Hippocampal formation (tissue), 2 donors: Measurements from ENCODE around the gene PLCL1.

ENCODE experiments used
- DNase-seq, 2 donors: peaks; one replicate each; lab custom pipeline; 2025; lab: John Stamatoyannopoulos, UW

PLCL1 gene

GRCh38 chr2:197804049-197804757 is at the start of gene PLCL1:
Gene PLCL1 (plus strand): TSS chr2:197804593.
- peak; percentile 95 to 96 for DNase-seq

- no peak for DNase-seq
These were observed 45.4 kb upstream of the PLCL1 start for GRCh38 chr2:197759013-197759412.

GRCh38 chr2:197759625-197760292 is 44.6 kb upstream of the PLCL1 start:
- no peak for DNase-seq

- no peak for DNase-seq
These were observed 44.1 kb upstream of the PLCL1 start for GRCh38 chr2:197760293-197760657.

- DNase-seq = peak in 1 of 2 donors; percentile 26
These were observed 26.5 kb upstream of the PLCL1 start for GRCh38 chr2:197777823-197778407.

- no peak for DNase-seq
These were observed 25.1 kb upstream of the PLCL1 start for GRCh38 chr2:197779261-197779660.

GRCh38 chr2:197782126-197782525 is 22.3 kb upstream of the PLCL1 start:
- no peak for DNase-seq

GRCh38 chr2:197784956-197785941 is 19.1 kb upstream of the PLCL1 start, which contains the start of gene BOLL:
Gene BOLL (minus strand): TSS chr2:197785319. CDS start chr2:197781850, 3,469 bp downstream.
- DNase-seq = no peak

GRCh38 chr2:197786010-197786877 is 18.1 kb upstream of the PLCL1 start:
- no peak for DNase-seq

- DNase-seq = no peak
These were observed 10.9 kb upstream of the PLCL1 start for GRCh38 chr2:197793456-197793855.

GRCh38 chr2:197795277-197795676 is 9.1 kb upstream of the PLCL1 start:
- DNase-seq = no peak

GRCh38 chr2:197798187-197798586 is 6.2 kb upstream of the PLCL1 start:
- DNase-seq = no peak

GRCh38 chr2:197799068-197799467 is 5.3 kb upstream of the PLCL1 start:
- no peak for DNase-seq

- DNase-seq = no peak
These were observed 4.3 kb upstream of the PLCL1 start for GRCh38 chr2:197800091-197800490.

GRCh38 chr2:197801033-197801432 is 3.4 kb upstream of the PLCL1 start:
- no peak for DNase-seq

GRCh38 chr2:197803033-197803444 is 1.4 kb upstream of the PLCL1 start:
- DNase-seq = peak; percentile 29 to 88

GRCh38 chr2:197804758-197805714 is 643 bp downstream of the PLCL1 start:
- DNase-seq = peak in 1 of 2 donors; percentile 20

- no peak for DNase-seq
These were observed 1.6 kb downstream of the PLCL1 start for GRCh38 chr2:197805715-197806633.

- DNase-seq = no peak
These were observed 4.7 kb downstream of the PLCL1 start for GRCh38 chr2:197809064-197809463.
